SK-N-SH (cell line): ENCODE data around the gene ARSJ.

ENCODE experiments used
- EP300 ChIP-seq, 2 experiments: IDR thresholded peaks; 2 replicates each; pipeline versions ENCODE4 v1.4.0 to v1.6.1; 2012; ENCODE audit warnings: borderline replicate concordance in 1 of 2, low read depth in 1 of 2, low read length in 1 of 2
- FOSL2 ChIP-seq: IDR thresholded peaks from 2 replicates; pipeline ENCODE4 v1.4.0; 2012; ENCODE audit warnings: low read depth, mild to moderate bottlenecking, moderate library complexity, borderline replicate concordance
- TF ChIP-seq, protein P1 (sequence below): fragments of 200-600 bp; sonication (generic); IDR thresholded peaks from 2 replicates; pipeline ENCODE4 v1.6.1; 2017; ENCODE audit warnings: antibody characterized with exemption, mild to moderate bottlenecking, moderate library complexity

DNA sequence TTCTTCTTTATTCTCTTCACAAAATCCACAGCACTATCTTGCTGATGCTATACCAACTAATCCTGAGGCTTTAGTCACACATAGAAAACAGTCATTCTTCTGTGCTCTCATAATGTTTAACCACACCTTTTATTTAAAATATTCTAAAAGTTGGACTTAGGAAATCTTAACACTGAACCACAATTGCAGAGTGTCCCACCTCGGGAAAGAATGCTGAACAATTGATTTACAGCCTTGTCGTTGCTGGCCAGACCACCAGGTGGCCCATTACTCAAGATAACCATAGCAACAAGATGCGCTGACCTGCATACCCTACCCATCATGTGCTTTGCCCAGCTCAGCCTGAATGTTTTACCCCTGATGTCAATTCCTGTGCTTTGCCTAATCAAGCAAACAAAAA lies 100.8 kb downstream of the ARSJ start:
- TF ChIP-seq FOSL2 (no peak), EP300 (IDR thresholded peaks at IDR 0.05; ENCODE audit: borderline replicate concordance in 1 of 2, low read depth in 1 of 2, low read length in 1 of 2) (no peak)
- TF ChIP-seq, protein P1, sequence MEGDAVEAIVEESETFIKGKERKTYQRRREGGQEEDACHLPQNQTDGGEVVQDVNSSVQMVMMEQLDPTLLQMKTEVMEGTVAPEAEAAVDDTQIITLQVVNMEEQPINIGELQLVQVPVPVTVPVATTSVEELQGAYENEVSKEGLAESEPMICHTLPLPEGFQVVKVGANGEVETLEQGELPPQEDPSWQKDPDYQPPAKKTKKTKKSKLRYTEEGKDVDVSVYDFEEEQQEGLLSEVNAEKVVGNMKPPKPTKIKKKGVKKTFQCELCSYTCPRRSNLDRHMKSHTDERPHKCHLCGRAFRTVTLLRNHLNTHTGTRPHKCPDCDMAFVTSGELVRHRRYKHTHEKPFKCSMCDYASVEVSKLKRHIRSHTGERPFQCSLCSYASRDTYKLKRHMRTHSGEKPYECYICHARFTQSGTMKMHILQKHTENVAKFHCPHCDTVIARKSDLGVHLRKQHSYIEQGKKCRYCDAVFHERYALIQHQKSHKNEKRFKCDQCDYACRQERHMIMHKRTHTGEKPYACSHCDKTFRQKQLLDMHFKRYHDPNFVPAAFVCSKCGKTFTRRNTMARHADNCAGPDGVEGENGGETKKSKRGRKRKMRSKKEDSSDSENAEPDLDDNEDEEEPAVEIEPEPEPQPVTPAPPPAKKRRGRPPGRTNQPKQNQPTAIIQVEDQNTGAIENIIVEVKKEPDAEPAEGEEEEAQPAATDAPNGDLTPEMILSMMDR = peak; percentile 35
